ENCODE data around the gene FRRS1L.
A peak's percentile ranks its signal among the peaks of the same experiment; 100 is the strongest.

The FRRS1L gene

GRCh38 chr9:109121232-109121796, 45.7 kb downstream of the FRRS1L start:
- H3K4me3 ChIP-seq (ENCODE audit: low read depth, low read length), result no peak overlapping the region
- no peak for TF ChIP-seq CTCF (IDR thresholded peaks at IDR 0.05; ENCODE audit: low read depth, low read length)

- TF ChIP-seq CTCF (IDR thresholded peaks at IDR 0.05; ENCODE audit: low read depth, low read length), result no peak
- peak overlapping the region; percentile 16; the same call in 1 of the 2 replicates for H3K4me3 ChIP-seq (ENCODE audit: low read depth, low read length)
Measured at GRCh38 chr9:109120204-109120789, 46.8 kb downstream of the FRRS1L start.

- peak within 1 kb of the TSS; percentile 85 for H3K4me3 ChIP-seq (ENCODE audit: low read depth, low read length)
- TF ChIP-seq CTCF (IDR thresholded peaks at IDR 0.05; ENCODE audit: low read depth, low read length), result no peak
Measured at GRCh38 chr9:109119439-109120203, 47.4 kb downstream of the FRRS1L start, which contains the start of gene TMEM245. TSS of gene TMEM245 (minus strand) at chr9:109119947. CDS start at chr9:109119913, 34 bp downstream.

- H3K4me3 ChIP-seq (ENCODE audit: low read depth, low read length), result peak overlapping the region; percentile 85
- TF ChIP-seq CTCF (IDR thresholded peaks at IDR 0.05; ENCODE audit: low read depth, low read length), result no peak
Measured at GRCh38 chr9:109118808-109119438, 48.1 kb downstream of the FRRS1L start.

GRCh38 chr9:109117856-109118807, 48.9 kb downstream of the FRRS1L start:
- TF ChIP-seq CTCF (IDR thresholded peaks at IDR 0.05; ENCODE audit: low read depth, low read length), result no peak
- H3K4me3 ChIP-seq (ENCODE audit: low read depth, low read length), result peak overlapping the region; percentile 85

- no peak overlapping the region for H3K4me3 ChIP-seq (ENCODE audit: low read depth, low read length)
- no peak for TF ChIP-seq CTCF (IDR thresholded peaks at IDR 0.05; ENCODE audit: low read depth, low read length)
Measured at GRCh38 chr9:109115931-109116526, 51.0 kb downstream of the FRRS1L start.
